OCI-LY3 (cell line): Measurements from ENCODE around the gene IL17A.

Source experiments
- CTCF ChIP-seq: fragments of 200-600, 300-600 bp; sonication (generic); IDR thresholded peaks from 2 replicates; pipeline ENCODE4 v1.5.1; 2014; ENCODE audit warnings: antibody characterized with exemption, low read length, low read depth
- EZH2phosphoT487 ChIP-seq: fragments of 200-600 bp; shearing (Covaris generic); IDR thresholded peaks from 2 replicates; pipeline ENCODE4 v1.6.1; 2018; ENCODE audit warnings: antibody characterized with exemption, mixed run types, low read depth

GRCh38 chr6:52143551-52143950 is 42.6 kb upstream of the IL17A start:
- TF ChIP-seq CTCF, result no peak
- no peak for TF ChIP-seq EZH2phosphoT487
